ENCODE measurements around the gene FZR1.

FZR1 gene

GRCh38 chr19:3474010-3474409 lies 32.1 kb upstream of the FZR1 start:
- no peak for DNase-seq (ENCODE audit: low spot score)

GRCh38 chr19:3474614-3475013 lies 31.5 kb upstream of the FZR1 start:
- DNase-seq (ENCODE audit: low spot score), result no peak

GRCh38 chr19:3475449-3475848 lies 30.7 kb upstream of the FZR1 start:
- DNase-seq (ENCODE audit: low spot score), result no peak

- no peak for DNase-seq (ENCODE audit: low spot score)
These were observed 29.3 kb upstream of the FZR1 start for GRCh38 chr19:3476830-3477229.

GRCh38 chr19:3477506-3477905 lies 28.6 kb upstream of the FZR1 start:
- no peak for DNase-seq (ENCODE audit: low spot score)

DNA sequence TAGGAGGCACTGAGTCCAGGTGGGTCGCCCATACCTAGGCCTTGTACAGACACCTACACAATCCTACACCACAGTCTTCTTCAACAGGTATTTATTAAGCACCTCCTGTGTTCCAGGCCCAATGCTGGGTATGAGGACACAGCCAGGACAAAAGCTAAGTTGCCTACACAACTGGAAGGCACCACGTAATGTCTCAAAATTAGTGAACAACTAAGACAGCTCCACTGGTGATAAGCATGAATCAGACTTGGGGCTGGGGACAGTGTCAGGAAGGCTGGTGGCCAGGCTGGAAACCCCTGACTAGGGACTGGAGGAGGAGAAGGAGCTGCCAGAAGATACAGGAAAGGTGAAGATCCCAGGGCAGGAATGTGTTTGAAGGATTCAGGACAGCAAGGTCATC lies 28.2 kb upstream of the FZR1 start:
- DNase-seq (ENCODE audit: low spot score), result no peak

GRCh38 chr19:3478409-3479176 lies 27.5 kb upstream of the FZR1 start:
- no peak for DNase-seq (ENCODE audit: low spot score)

DNA sequence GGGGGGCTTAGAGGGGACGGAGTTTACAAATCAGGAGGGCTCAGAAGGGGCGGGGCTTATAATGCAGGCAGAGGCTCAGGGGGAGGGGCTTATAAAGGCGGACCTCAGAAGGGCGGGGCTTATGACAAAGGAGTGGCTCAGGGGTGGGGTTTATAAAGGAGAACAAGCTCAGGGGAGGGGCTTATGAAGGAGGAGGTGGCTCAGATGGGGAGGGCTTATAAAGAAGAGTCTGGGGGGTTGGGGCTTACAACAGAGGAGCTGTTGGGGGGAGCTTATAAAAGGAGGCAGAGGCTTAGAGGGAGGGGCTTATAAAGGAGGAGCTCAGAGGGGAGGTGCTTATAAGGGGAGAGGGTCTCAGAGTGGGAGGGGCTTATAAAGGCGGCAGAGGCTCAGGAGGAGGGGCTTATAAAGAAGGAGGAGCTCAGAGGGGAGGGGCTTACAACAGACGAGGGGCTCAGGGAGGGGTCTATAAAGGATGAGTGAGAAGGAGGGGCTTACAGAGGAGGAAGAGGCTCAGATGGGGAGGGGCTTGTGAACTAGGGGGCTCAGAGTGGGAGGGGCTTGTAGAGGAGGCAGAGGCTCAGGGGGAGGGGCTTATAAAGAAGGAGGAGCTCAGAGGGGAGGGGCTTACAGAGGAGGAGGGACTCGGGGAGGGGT lies 26.8 kb upstream of the FZR1 start:
- DNase-seq (ENCODE audit: low spot score), result peak; percentile 55

GRCh38 chr19:3479834-3480215 lies 26.3 kb upstream of the FZR1 start:
- DNase-seq (ENCODE audit: low spot score), result peak; percentile 37

- peak; percentile 34 for DNase-seq (ENCODE audit: low spot score)
These were observed 25.6 kb upstream of the FZR1 start, which contains the start of gene SMIM24 for GRCh38 chr19:3480383-3481091. Gene SMIM24 (minus strand): TSS chr19:3480525. CDS start chr19:3480463, 62 bp downstream.

DNA sequence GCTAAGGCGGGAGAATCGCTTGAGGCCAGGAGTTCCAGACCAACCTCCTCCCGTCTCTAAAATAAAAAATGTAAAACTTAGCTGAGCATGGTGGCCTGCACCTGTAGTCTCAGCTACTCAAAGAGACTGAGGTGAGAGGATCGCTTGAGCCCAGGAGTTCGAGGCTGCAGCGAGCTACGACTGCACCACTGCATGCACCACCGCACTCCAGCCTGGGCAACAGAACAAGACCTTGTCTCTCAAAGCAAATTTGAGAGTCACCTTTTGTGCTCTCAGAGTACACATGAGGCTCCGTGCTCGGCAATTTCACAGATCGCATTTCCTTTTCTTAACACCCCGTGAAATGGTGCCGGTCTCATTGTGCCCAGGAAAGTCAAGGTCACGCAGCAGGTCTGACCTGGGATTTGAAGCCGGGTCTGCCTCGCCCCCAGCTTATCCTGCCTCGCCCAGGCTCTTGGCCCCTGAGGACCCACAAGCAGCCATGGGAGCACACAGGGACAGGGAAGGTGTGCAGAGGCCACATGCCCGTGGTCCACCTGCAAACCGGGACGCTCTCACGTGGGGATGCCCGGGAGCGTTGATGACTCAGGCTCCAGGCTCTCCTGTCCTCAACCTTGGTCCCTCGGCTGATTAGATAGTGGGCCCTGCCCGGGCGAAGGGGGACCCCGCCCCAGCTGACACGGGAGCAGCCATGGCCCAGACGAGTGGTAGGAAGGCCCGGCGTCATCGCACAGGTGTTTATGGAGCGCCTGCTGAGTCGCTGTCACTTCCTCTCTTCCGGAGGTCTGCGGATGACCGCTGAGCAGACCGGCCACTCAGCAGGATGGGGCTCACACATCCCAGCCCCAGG lies 24.6 kb upstream of the FZR1 start:
- DNase-seq (ENCODE audit: low spot score), result no peak

- DNase-seq (ENCODE audit: low spot score), result no peak
These were observed 23.4 kb upstream of the FZR1 start for GRCh38 chr19:3482507-3483225.

GRCh38 chr19:3483226-3483628 lies 22.9 kb upstream of the FZR1 start, which contains the start of gene SMIM44:
Gene SMIM44 (minus strand): TSS chr19:3483441. CDS start chr19:3483403, 38 bp downstream.
- DNase-seq (ENCODE audit: low spot score), result no peak

GRCh38 chr19:3491396-3492119 lies 14.6 kb upstream of the FZR1 start:
- no peak for DNase-seq (ENCODE audit: low spot score)

DNA sequence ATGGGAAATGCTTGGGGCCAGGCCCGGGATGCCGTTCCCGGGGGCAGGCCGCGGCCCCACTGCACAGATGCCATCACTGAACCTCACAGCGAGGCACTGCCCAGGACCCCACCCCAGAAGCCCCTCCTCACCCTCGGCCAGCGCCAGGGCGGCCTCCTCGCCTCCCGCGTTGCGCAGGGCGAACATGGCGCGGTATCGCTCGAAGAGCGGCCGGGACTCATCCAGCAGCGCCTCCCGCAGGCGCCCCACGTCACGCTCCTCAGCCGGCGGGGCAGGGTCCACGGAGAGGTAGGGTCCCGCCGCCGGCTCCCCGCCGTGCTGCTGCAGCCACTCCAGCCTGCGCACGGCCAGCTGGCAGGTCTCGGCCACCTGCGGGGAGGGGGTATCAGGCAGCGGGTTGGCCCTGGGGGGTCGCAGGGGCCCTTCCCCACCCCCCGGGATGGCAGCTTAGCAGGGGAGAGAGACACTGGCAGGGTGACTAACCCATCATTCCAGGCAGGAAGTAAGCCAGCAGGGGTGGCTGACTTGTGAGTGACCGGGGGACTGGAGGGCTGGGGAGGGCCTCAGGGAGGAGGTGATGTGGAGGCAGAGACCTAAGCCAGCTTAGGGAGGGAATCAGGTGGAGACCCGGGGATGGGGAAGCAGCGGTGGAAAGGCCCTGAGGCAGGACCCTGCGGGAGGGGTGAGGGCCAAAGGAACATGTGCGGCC lies 13.8 kb upstream of the FZR1 start:
- no peak for DNase-seq (ENCODE audit: low spot score)

GRCh38 chr19:3492919-3493318 lies 13.2 kb upstream of the FZR1 start:
- no peak for DNase-seq (ENCODE audit: low spot score)

DNA sequence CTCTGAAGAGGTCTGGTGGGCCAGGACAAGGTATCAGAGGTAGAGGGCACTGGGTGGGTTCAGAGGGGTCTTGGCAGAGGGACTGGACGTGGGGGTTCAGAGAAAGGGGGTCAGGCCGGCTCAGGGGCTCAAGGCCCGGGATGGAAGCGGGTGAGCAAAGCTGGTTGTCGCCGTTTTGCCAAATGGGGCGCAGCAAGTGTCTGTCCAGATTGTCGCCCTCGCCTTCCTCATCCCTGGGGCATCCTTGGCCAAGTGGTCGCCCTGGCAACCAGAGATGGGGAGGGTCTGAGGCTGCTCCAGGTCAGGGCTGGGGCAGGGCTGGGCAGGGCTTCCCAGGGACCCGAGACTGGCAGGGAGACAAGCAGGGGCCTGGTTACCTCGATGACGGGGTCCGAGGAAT lies 12.5 kb upstream of the FZR1 start:
- no peak for DNase-seq (ENCODE audit: low spot score)

- DNase-seq (ENCODE audit: low spot score), result no peak
These were observed 12.1 kb upstream of the FZR1 start for GRCh38 chr19:3494051-3494450.

DNA sequence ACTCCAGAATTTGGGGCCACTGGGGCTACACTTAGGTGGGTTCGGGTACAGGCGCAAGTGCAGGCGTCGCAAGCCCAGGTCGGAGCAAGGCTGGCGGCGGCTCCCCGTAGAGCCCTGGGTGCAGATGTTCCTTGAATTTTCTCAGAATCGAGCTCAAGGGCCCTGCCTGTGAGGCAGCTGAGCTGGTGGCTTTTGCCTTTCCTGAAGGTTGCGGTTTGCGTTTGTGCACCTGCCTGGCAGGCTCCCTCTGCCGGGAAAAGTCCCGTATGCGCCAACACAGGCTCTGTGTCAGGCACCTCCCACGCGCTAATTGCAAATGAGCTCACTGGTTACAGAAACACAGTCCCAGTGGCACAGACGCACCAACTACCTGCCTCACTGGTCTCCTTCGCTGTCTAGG lies 11.6 kb upstream of the FZR1 start:
- no peak for DNase-seq (ENCODE audit: low spot score)

Measured in hematopoietic multipotent progenitor cell treated with erythropoietin and hydrocortisone succinate and interleukin-3 and kit ligand, for 17 days (in vitro differentiated cells).